ENCODE data around the gene BCR. TPM values are rescaled to one million over a fixed set of nuclear protein-coding genes. Genes with fewer than 3 reads are reported as not detected.
"Not testable (repeated sequence)": the region's sequence is repeated elsewhere in the genome, so short reads cannot be mapped to it uniquely, and the experiment has no call there.

BCR gene
- total and polyA plus RNA-seq, 2 donors from 2014 or later, result 45.0 to 97.7 TPM

DNA sequence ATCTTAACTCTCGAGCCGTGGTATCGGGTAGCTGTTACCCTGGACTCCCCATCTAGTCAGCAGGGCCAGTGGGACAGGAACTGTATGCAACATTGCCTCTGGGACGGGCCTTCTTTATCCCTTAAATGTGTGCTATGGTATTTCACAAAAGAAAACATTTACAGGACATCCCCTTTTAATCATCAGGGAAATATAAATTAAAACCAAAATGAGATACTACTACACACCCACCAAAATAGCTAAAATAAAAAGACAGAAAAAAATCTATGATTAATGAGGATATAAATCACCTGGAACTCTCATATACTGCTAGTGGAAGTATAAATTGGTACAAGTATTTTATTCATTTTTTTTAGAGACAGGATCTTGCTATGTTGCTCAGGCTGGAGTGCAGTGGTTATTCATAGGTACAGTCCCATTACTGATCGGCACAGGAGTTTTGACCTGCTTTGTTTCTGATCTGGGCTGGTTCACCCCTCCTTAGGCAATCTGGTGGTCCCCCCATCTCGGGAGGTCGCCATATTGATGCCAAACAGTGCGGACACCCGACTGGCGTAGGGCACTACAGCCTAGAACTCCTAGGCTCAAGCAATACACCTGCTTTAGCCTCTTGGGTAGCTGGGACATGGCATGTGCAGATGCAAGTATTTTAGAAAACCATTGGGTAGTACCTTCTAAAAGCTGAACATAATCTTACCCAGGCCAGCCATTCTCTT is 47.8 kb upstream of the BCR start:
- peak in 1 of 5 donors; percentile 29 for DNase-seq
- no peak for FAIRE-seq
- intact Hi-C loops (cut with DNase I), result no loop called here
- no peak overlapping the region for H3K4me3 ChIP-seq (ENCODE audit: low read length in 3 of 3)
- H3K4me1 ChIP-seq (ENCODE audit: control insufficient read depth in 2 of 3, insufficient read depth in 2 of 3, low read depth in 1 of 3, low read length in 3 of 3), result peaks cover 0 to 4% (median 0%) of the 10 kb centered on the region in 3 donors
- TF ChIP-seq, protein P1, sequence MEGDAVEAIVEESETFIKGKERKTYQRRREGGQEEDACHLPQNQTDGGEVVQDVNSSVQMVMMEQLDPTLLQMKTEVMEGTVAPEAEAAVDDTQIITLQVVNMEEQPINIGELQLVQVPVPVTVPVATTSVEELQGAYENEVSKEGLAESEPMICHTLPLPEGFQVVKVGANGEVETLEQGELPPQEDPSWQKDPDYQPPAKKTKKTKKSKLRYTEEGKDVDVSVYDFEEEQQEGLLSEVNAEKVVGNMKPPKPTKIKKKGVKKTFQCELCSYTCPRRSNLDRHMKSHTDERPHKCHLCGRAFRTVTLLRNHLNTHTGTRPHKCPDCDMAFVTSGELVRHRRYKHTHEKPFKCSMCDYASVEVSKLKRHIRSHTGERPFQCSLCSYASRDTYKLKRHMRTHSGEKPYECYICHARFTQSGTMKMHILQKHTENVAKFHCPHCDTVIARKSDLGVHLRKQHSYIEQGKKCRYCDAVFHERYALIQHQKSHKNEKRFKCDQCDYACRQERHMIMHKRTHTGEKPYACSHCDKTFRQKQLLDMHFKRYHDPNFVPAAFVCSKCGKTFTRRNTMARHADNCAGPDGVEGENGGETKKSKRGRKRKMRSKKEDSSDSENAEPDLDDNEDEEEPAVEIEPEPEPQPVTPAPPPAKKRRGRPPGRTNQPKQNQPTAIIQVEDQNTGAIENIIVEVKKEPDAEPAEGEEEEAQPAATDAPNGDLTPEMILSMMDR (IDR thresholded peaks at IDR 0.05; ENCODE audit: borderline replicate concordance, extremely low read depth, insufficient read depth), result no peak
- no peaks in the 10 kb centered on the region for H3K9me3 ChIP-seq (ENCODE audit: control insufficient read depth in 2 of 3, insufficient read depth in 1 of 3, low read length in 3 of 3)
- no peaks in the 10 kb centered on the region for H3K36me3 ChIP-seq (ENCODE audit: control insufficient read depth in 2 of 3, insufficient read depth in 3 of 3, low read length in 3 of 3)
- no peaks in the 10 kb centered on the region for H3K27me3 ChIP-seq (ENCODE audit: control insufficient read depth, insufficient read depth, low read length)
- H3K27ac ChIP-seq (ENCODE audit: low read depth in 2 of 2, low read length in 2 of 2), result no peak overlapping the region
- H3K9ac ChIP-seq (ENCODE audit: low read length in 3 of 3), result no peak overlapping the region

DNA sequence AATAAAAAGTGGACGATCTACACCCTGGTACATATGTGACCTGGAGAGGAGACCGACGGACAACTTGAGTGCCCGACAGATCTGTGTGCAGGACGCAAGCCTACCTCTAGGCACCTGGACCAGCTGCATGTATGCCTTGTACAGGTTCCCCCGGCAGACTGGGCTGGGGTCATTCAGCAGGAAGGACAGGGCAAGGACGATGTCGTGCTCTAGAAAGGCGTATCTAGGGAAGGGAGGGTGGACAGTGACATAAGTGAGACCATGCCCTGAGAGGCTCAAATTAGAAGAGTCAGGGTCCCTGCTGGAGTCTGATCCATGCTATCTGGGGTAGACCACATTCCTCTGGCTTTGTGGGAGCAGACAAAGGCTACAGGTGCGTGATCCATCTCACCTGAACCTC is 46.4 kb upstream of the BCR start:
- Histone ChIP-seq H3K36me3 (ENCODE audit: control insufficient read depth in 2 of 3, insufficient read depth in 3 of 3, low read length in 3 of 3) (no peaks in the 10 kb centered on the region), H3K4me1 (ENCODE audit: control insufficient read depth in 2 of 3, insufficient read depth in 2 of 3, low read depth in 1 of 3, low read length in 3 of 3) (peaks cover 0 to 2% (median 0%) of the 10 kb centered on the region in 3 donors), H3K9ac (ENCODE audit: low read length in 3 of 3) (no peak overlapping the region), H3K27ac (ENCODE audit: low read depth in 2 of 2, low read length in 2 of 2) (no peak overlapping the region), H3K27me3 (ENCODE audit: control insufficient read depth, insufficient read depth, low read length) (no peaks in the 10 kb centered on the region), H3K9me3 (ENCODE audit: control insufficient read depth in 2 of 3, insufficient read depth in 1 of 3, low read length in 3 of 3) (no peaks in the 10 kb centered on the region), H3K4me3 (ENCODE audit: low read length in 3 of 3) (no peak overlapping the region)
- TF ChIP-seq, protein P1 (IDR thresholded peaks at IDR 0.05; ENCODE audit: borderline replicate concordance, extremely low read depth, insufficient read depth), result no peak
- DNase-seq, result peak in 1 of 5 donors; percentile 46
- intact Hi-C loops (cut with DNase I), result no loop called here
- FAIRE-seq, result no peak

DNA sequence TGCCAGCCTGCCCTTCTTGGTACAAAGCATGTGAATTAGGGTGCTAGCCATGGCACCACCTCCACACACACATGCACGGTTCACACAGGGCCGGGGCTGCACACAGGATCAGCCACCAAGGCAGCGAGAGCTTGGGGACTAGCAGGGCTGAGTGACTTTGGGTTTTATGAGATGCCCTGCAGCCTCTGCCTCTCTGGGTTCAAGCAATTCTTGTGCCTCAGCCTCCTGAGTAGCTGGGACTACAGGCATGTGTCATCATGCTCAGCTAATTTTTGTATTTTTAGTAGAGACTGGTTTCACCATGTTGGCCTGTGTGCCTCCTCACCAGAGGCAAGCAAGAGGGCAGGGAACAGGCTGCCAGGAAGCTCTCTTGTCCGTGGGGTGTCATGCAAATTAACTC is 43.3 kb upstream of the BCR start:
- intact Hi-C loops (cut with DNase I); H3K36me3 ChIP-seq (ENCODE audit: control insufficient read depth in 2 of 3, insufficient read depth in 3 of 3, low read length in 3 of 3); H3K27ac ChIP-seq (ENCODE audit: low read depth in 2 of 2, low read length in 2 of 2); H3K9ac ChIP-seq (ENCODE audit: low read length in 3 of 3); DNase-seq; H3K9me3 ChIP-seq (ENCODE audit: control insufficient read depth in 2 of 3, insufficient read depth in 1 of 3, low read length in 3 of 3); H3K4me1 ChIP-seq (ENCODE audit: control insufficient read depth in 2 of 3, insufficient read depth in 2 of 3, low read depth in 1 of 3, low read length in 3 of 3); H3K4me3 ChIP-seq (ENCODE audit: low read length in 3 of 3); H3K27me3 ChIP-seq (ENCODE audit: control insufficient read depth, insufficient read depth, low read length); FAIRE-seq: not testable (repeated sequence)

DNA sequence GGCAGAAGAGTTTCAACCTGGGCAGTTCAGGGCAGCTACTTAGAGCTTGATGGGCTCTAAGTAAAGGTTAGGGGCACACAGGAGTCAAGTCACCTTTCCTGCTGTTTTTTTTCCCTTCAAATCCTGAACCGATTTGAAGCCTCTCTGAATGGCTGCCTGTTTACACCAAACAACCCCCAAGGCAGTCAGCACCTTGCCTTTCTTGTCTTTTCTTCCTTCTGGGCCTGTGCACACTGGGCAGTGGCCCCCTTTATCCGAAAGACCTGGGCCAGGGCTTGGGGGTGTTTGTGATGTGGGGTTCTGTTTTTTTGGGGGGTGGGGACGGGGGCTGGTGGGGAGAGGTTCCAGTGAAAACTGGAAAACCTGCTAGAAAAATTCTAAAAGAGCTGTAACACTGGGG is 42.8 kb upstream of the BCR start:
- no peak for FAIRE-seq
- Histone ChIP-seq H3K27ac (ENCODE audit: low read depth in 2 of 2, low read length in 2 of 2) (no peak overlapping the region), H3K36me3 (ENCODE audit: control insufficient read depth in 2 of 3, insufficient read depth in 3 of 3, low read length in 3 of 3) (no peaks in the 10 kb centered on the region), H3K27me3 (ENCODE audit: control insufficient read depth, insufficient read depth, low read length) (no peaks in the 10 kb centered on the region), H3K4me3 (ENCODE audit: low read length in 3 of 3) (no peak overlapping the region), H3K4me1 (ENCODE audit: control insufficient read depth in 2 of 3, insufficient read depth in 2 of 3, low read depth in 1 of 3, low read length in 3 of 3) (peaks cover 0 to 10% (median 5%) of the 10 kb centered on the region in 3 donors), H3K9ac (ENCODE audit: low read length in 3 of 3) (no peak overlapping the region), H3K9me3 (ENCODE audit: control insufficient read depth in 2 of 3, insufficient read depth in 1 of 3, low read length in 3 of 3) (no peaks in the 10 kb centered on the region)
- TF ChIP-seq, protein P1 (IDR thresholded peaks at IDR 0.05; ENCODE audit: borderline replicate concordance, extremely low read depth, insufficient read depth), result no peak
- DNase-seq, result no peak
- intact Hi-C loops (cut with DNase I), result no loop called here
